Hippocampal formation (tissue), 2 donors: ENCODE results near the gene TBRG1.
A peak's percentile ranks its signal among the peaks of the same experiment; 100 is the strongest.
"Not testable (repeated sequence)": the region's sequence is repeated elsewhere in the genome, so short reads cannot be mapped to it uniquely, and the experiment has no call there.

Experiments
- DNase-seq, 2 donors: peaks; one replicate each; lab custom pipeline; 2025; lab: John Stamatoyannopoulos, UW

TBRG1 gene

DNA sequence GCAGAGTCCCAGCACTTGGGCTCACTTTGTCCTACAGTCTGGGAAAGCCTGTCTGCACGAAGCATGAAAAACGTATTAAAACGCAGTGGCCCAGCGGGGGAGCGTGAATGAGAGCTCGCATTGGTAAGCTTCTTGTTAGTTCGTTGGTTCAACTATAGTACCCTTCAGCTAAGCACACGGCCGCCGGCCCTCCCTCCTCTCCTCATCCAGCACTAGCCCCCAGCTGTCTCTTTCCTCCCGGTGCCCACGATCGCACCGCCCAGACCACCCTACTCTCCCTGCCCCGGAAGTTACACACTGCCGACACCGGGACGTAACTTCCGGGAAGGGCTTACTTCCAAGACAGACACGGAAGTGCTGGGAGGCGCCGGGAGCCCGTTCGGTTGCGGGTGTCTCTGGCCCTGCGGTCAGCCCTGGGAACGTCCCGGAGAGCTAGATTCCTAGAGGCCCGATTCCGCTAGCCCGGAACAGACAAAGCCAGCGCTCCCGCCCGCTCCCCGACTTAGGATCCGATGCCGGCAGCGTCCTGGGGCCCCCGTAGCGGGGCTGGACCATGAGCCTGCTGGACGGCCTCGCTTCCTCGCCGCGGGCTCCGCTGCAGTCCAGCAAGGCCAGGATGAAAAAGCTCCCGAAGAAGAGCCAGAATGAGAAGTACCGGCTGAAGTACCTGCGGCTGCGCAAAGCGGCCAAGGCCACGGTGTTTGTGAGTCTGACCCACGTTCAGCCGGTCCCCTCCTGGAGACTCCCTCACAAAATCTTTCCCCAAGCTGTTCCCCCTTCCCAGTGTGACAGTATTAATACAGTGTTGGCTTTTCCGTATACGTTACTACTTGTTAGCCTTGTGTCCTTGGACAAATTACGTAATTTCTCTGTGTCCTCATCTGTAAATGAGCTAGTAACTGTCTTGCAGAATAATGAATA lies at the start of gene TBRG1:
TBRG1 (plus strand) TSS at position 334 of the 921 bp plus-strand sequence; CDS start at position 554, 220 bp downstream.
- peak; percentile 88 to 94 for DNase-seq

DNA sequence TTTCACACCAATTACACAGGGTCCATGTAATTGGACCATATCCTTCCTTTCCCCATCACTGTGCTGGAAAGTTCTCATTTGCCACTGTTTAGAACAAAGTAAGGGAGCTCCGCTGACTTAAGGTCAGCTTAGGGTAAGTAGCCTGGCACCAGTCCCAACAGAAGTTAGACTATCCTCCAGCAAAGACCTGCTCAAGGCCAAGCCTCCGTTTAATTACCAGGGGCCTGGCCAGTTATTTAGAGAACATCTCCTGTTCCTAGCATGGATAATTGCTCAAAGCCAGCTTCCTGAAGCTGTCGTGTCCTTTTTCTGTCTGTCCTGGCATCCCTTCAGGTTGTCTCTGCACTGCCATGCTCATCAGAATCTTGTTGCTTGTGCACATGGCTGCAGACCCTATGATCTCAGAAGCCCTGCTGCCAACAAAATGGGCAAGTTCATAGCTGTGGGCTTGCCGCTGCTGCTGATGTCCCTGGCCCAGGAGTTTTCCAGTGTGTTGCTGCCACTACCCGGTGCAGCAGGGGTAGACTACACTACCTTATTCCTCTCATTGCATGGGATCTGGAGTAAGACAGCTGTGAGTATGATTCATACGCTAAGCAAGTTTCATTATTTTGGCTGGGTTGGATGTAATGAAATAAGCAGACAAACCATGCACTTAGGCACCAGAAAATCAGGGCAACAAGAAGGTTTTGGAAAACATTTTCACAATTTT lies 44.8 kb upstream of the TBRG1 start:
- no peak for DNase-seq

DNA sequence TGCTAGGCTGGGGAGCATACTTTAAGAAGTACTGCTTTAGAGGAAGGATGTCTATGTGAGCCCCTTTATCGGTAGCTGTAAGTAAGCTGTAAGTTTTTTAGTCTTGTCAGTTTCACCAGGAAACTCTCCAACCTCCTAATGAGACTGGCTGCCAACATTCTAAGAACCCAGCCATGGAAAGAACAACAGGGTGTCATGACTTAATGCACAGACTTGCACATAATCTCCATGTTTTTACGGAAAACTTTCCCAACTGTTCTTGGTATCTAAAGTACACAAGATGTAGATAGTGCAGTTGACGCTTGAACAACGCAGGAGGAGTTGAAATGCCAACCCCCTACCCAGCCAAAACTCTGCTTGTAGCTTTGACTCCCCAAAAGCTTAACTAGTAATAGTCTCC lies 43.9 kb upstream of the TBRG1 start:
- no peak for DNase-seq

DNA sequence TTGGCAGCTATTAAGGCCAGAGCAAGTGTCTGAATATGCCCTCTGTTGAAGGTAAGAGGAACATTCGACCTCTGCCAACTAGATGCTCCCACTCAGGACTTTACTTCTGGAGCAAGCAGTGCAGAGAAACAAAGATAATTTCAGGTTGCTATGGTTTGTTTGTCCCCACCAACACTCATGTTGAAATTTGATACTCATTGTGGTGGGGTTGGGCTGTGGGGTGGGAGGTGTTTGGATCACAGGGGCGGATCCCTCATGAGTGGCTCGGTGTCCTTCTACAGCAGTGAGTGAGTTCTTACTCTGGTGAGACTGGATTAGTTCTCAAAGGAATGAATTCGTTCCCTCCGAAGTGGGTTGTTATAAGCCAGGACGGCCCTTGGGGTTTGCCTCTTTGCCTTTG lies 40.8 kb upstream of the TBRG1 start:
- no peak for DNase-seq

DNA sequence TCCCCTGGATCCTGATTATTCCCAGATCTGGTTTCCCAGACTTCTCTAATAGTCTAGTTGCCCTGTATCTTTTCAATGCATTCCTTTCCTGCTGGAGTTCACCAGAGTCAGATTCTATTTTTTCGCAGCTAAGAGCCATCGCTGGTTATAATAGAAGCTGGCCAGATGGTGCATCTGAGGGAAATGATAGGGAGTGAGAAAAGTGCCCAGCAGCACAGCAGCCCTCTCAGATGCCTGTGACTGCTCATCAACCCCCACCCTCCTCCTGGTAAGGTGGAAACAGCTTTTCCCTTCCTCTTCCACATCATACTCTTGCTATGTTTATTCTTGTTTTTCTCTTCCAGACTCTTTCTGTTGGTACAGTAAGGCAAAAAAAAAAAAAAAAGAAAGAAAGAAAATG lies 40.1 kb upstream of the TBRG1 start:
- no peak for DNase-seq

DNA sequence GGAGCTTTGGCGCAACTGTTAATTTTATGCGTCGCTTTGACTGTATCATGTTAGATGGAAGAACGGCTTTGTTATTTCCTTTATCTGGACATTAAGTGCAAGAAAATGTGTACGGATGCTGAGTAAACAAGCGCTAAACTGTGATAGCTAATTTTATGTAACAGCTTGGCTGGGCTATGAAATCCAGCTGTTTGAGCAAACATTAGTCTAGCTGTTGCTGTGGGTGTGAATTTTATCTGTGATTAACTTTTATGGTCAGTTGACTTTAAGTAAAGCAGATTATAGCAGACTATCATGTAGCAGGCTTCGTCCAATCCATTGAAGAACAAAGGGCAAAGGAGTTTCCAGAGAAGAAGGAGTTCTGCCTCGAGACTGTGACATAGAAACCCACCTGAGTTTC lies 38.9 kb upstream of the TBRG1 start:
- DNase-seq, result no peak

- DNase-seq, result no peak
Measured at GRCh38 chr11:124584681-124585372, 37.8 kb upstream of the TBRG1 start.

DNA sequence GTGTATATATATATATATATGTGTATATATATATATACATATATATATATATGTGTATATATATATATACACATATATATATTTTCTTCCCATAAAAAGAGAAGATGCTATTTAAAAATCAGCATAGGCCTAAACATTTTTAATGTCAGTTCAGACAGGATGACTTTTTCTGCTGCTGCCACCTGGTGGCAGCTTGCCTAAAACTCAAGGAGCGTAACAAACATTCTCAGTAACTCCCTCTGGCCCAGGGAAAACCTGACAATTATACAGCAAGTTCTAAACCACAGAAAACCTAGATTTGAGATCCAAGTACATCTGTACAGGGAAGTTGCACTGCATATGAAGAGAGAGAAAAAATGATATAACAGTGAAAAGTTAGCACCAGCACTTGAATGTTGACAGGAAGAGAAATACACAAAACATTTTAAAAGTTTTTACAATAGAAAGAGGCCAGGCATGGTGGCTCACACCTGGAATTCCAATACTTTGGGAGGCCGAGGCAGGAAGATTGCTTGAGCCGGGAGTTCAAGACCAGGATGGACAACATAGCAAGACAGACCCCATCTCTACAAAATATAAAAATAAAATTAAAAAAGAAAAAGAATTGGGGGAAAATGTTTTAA lies 36.3 kb upstream of the TBRG1 start:
- DNase-seq, result peak; percentile 8 to 9

- DNase-seq, result no peak
Measured at GRCh38 chr11:124591430-124591829, 31.2 kb upstream of the TBRG1 start.

DNA sequence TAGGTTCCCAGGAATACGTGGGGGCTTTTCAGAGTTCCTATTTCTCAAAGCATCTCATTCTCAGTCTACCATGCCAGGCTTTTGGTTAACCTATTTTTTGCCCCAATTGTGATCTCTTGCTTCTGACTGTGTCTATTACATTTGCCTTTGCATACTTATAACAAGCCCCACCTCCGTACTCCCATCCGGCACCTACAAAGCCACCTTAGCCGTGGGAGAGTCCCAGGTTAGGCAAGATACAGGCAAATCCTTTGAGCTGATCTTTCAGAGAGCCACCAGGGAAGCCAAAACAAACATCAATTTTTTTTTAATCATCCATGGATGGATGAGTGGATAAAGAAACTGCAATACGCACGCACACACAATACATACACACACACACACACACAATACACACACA lies 30.0 kb upstream of the TBRG1 start:
- DNase-seq, result no peak

GRCh38 chr11:124595302-124595701 lies 27.4 kb upstream of the TBRG1 start:
- DNase-seq, result no peak

DNA sequence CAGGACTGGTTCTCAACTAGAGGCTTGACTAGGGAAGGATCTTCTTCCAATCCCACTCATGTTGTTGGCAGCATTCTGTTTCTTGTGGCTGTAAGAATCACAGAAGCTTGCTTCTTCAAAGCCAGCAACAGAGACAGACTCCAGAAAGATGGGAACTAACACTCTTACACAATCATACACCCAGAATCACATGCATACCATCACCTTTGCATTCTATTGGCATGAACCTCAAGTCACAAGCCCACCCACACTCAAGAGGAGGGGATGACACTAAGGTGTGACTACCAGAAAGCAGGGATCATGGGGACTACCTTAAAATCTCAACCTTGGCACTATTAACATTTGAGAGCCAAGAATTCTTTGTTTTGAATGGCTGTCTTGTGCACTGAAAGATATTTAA lies 25.0 kb upstream of the TBRG1 start:
- DNase-seq, result no peak

DNA sequence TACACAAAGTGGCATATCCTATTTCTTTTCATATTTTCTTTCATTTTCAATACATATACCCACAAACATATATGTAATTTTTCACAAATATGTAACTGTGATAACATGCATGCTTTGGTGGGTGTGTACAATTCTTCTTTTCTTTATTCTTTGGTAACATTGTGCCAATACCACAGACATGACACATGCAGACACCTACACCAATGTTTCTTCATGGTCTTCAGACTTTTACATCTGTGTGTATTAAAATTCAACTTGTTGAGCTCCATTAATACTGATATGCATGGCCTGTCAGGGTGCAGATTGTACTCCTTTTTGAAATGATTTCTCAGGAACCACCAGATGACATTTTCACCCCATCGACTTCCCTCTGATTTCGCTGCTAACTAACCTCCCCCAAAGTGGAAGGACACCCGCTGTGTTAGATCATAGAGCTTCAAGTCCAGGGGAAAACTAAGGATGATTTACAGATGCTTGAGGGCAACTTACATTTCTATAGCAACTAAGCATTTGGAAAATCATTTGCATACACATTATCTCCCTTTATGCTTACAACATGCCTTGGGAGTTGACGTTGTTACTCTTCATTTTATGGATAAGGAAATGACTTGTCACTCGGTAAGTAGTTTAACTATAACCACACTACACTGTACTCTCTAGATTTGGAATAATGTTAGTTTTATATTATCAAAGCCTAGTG lies 21.9 kb upstream of the TBRG1 start:
- DNase-seq, result no peak

GRCh38 chr11:124602193-124602592 lies 20.5 kb upstream of the TBRG1 start:
- no peak for DNase-seq

GRCh38 chr11:124602723-124603122 lies 19.9 kb upstream of the TBRG1 start:
- not testable (repeated sequence) for DNase-seq

DNA sequence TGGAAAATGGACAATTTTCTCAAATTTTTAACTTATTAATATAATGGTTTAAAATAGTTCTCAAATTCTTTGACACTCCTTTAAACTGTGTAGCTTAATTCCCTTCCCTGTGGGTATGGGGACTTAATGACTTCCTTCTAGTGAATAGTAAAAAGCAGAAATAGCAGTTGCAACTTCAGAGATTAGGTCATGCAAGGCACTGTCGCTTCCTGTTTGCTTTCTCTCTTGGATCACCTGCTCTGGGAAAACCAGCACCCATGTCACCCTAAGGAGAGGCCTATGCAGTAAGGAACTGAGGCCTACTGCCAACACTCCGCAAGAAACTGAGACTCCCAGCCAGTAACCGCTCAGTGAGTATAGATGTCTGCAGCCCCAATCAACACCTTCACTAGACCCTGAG lies 16.9 kb upstream of the TBRG1 start:
- DNase-seq, result peak in 1 of 2 donors; percentile 4

DNA sequence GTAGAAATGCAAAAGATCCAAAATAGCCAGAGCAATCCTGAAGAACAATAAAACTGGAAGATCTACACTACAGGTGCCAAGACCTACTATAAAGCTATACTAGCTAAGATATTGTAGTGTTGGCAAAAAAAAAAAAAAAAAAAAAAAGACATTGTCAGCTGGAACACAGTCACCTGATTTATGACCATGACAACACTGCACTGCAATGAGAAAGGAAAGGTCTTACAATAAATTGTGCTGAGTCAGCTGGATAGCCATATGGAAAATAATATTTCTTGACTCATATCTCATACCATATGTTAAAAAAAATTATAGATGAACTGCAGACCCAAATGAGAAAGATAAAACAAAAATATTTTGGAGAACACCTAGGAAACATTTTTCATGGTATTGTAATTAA lies 14.5 kb upstream of the TBRG1 start:
- DNase-seq, result no peak

DNA sequence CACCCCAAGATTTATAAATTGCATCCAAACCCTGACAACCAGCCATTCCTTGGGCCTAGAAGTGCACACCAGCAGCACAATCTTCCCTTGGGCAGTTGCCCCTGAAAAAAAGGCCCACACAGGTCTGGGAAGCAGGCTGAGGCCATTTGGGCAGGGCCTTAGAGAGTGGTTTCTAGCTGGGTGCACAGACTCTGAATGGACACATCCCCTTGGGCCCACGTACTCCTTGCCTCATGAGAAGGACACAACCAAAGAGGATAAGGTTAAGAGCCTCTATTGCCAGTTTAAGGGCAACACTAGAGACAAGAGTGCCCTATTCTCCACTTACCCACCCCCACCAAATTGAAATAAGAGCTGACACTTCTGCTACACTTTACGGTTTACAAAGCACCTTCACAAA lies 12.4 kb upstream of the TBRG1 start:
- DNase-seq, result no peak

DNA sequence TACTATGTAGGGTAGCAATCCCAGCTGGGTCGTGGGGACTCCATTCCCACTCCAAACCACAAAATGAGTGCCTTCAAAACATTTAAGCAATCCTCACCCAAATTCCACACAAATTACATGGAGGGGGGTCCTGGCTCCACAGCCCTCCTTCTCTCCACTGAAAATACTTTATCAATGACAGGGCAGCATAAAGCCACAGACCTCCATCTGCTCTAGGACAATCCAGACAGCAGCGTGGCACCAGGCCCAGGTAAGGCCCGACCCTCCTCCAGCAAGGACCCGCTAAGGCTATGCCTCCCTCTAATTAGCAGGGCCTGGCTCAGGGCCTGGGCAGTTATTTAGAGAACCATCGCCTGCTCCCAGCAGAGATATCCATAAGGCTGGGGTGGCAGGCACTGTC lies 11.6 kb upstream of the TBRG1 start, which contains the start of gene PANX3:
PANX3 (plus strand) TSS at position 365 of the 400 bp plus-strand sequence. CDS start 129 bp downstream, outside the sequence.
- no peak for DNase-seq

GRCh38 chr11:124612045-124612444 lies 10.6 kb upstream of the TBRG1 start:
- DNase-seq, result no peak

DNA sequence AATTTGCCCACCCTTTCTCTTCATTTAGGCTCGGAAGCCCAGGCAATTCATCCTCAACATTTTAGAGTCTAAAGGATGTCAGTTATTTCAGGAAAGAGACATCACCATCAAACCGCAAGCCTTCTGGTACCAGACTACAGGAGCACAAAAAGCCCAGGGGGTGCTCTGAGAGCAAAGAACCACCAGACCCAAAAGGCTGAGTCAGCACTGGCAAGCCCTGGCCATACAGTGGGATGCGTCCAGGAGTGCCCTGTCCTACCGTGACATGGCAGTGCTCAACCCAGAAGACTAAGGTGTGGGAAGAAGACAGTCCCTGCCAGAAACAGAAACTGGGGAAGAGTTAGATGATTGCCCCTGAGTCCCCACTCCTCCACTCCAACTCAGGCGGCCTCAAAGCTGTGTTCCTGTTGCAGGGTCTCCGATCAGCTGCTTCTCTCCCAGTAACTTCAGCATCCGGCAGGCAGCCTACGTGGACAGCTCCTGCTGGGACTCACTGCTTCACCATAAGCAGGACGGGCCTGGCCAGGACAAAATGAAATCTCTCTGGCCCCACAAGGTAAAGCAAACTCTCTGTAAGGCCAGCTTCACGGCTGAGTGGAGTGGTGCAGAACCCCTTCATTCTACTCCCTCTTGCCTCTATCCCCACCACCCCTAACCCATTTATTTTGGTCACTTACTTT lies 10.0 kb upstream of the TBRG1 start:
- DNase-seq, result no peak
